ENCODE data around the gene CYP46A1.

Gene CYP46A1

GRCh38 chr14:99703381-99703780 lies 19.3 kb downstream of the CYP46A1 start:
- TF ChIP-seq CTCF (conservative IDR thresholded peaks at IDR 0.05; ENCODE audit: low read length) = no peak
- H3K4me3 ChIP-seq (ENCODE audit: low read length) = no peak overlapping the region
- no peak for DNase-seq (ENCODE audit: low read depth)

DNA sequence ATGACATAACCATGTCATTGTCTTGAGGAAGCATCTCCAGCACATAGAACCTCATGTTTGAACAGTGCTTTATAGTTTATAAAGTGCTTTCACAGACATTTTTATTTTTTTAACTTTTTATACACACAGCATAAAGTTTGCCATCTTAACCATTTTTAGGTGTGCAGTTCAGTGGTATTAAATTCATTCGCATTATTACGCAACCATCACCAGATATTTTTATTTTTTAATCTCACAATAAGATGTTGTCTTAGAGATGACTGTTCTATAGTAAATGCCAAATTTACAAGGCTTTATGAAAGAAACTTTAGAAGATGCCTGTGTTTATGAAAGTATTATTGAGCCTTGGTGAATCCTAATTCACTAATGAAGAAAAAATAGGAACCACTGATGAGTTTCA lies 19.9 kb downstream of the CYP46A1 start:
- no peak for DNase-seq (ENCODE audit: low read depth)
- TF ChIP-seq CTCF (conservative IDR thresholded peaks at IDR 0.05; ENCODE audit: low read length) = no peak
- no peak overlapping the region for H3K4me3 ChIP-seq (ENCODE audit: low read length)

DNA sequence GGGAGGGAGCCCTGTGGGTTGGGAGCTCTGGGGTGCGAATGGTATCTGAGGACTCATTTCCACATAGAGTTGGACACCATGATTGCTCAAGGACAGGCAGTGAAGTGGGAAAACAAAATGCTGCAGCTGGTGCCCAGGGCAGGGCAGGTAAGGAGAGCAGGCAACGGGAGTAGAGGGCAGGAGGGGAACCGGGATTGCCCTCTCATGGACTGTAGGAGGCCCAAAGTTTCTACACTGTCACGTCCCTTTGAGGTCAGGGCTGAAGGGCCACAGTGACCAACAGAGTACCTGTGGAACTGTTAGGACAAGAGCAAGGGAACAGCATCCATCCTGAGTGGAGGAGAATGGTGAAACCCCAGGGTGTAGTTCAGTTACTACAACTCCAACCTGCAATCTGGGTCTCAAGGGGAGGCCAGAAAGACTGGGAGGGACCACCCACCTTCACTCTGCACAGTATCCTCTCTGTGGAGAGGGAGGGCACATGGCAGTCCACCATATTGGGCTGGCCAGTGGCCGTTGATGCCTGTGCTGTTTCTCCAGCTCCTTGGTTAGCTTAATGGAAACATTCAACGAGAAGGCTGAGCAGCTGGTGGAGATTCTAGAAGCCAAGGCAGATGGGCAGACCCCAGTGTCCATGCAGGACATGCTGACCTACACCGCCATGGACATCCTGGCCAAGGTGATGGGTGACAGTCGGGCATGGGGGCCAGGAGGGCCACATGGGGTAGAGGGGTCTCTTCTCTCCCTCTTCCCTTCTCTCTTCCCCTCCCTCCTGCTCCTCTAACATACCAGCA lies 22.2 kb downstream of the CYP46A1 start:
- no peak overlapping the region for H3K4me3 ChIP-seq (ENCODE audit: low read length)
- no peak for DNase-seq (ENCODE audit: low read depth)
- TF ChIP-seq CTCF (conservative IDR thresholded peaks at IDR 0.05; ENCODE audit: low read length) = no peak

- no peak for DNase-seq (ENCODE audit: low read depth)
- H3K4me3 ChIP-seq (ENCODE audit: low read length) = no peak overlapping the region
- no peak for TF ChIP-seq CTCF (conservative IDR thresholded peaks at IDR 0.05; ENCODE audit: low read length)
These were observed 23.3 kb downstream of the CYP46A1 start for GRCh38 chr14:99707420-99707819.

DNA sequence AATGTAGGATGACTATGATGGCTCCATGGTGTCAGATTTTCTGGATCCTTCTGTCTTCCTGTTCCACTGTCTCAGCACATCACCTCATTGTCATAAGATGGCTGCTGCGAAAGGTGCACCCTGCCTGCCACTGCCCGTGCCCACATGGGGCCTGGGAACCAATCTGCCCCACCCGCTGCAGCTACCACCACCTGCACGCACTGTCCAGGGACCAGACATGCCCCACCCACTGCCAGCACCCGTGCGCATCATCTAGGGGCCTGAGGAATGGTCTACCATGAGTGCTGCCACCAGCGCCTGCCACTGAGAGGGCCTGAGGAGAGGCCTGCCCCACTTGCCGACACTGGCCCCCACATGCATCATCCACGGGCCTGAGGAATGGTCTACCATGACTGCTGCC lies 23.8 kb downstream of the CYP46A1 start:
- TF ChIP-seq CTCF (conservative IDR thresholded peaks at IDR 0.05; ENCODE audit: low read length) = no peak
- H3K4me3 ChIP-seq (ENCODE audit: low read length) = no peak overlapping the region
- DNase-seq (ENCODE audit: low read depth) = no peak

- no peak overlapping the region for H3K4me3 ChIP-seq (ENCODE audit: low read length)
- no peak for DNase-seq (ENCODE audit: low read depth)
- TF ChIP-seq CTCF (conservative IDR thresholded peaks at IDR 0.05; ENCODE audit: low read length) = no peak
These were observed 24.4 kb downstream of the CYP46A1 start for GRCh38 chr14:99708449-99708848.

GRCh38 chr14:99713972-99714371 lies 29.9 kb downstream of the CYP46A1 start:
- no peak overlapping the region for H3K4me3 ChIP-seq (ENCODE audit: low read length)
- DNase-seq (ENCODE audit: low read depth) = no peak
- no peak for TF ChIP-seq CTCF (conservative IDR thresholded peaks at IDR 0.05; ENCODE audit: low read length)

Measured in AG10803 (cell line).